HG02588 (cell line): ENCODE results near the gene SCNN1G.

Experiments
- ATAC-seq: cut with Tn5 transposase; IDR thresholded peaks from one replicate; pipeline ENCODE4 v1.9.1; 2021; ENCODE audit warnings: mild to moderate bottlenecking, moderate library complexity; ENCODE audit not compliant: unreplicated experiment

Gene SCNN1G

DNA sequence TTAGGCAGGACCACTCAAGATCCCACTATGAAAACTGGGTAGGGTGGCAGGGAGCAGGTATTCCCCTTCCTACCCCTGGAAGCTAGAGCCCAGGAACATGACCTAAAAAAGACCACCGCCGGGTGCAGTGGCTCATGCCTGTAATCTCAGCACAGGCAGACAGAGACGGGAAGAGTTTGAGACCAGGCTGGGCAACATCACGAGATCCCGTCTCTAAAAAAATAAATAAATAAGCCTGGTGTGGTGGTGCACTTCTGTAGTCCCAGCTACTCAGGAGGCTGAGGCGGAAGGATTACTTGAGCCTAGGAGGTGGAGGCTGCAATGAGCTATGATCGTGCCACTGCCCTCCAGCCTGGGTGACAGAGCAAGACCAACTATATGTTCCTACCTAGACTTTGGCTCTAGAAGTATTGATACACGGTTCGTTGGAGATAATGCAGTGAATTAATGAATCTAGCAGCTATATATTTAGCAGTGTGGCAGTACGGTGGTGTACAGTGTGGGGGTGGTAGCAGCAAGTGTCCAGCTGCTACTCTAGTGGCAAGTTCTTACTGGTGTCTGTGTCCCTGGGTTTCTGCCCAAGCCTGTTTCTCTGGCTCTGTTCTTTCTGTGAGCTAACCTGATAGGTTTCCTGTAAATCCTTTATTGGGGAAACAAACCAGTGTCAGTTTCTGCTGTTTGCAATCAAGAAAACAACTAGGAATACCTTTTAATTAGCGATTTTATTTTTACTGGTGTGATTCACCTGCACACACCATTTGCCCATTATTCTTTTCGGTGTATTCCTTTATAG, 30.0 kb upstream of the SCNN1G start:
- no peak for ATAC-seq

DNA sequence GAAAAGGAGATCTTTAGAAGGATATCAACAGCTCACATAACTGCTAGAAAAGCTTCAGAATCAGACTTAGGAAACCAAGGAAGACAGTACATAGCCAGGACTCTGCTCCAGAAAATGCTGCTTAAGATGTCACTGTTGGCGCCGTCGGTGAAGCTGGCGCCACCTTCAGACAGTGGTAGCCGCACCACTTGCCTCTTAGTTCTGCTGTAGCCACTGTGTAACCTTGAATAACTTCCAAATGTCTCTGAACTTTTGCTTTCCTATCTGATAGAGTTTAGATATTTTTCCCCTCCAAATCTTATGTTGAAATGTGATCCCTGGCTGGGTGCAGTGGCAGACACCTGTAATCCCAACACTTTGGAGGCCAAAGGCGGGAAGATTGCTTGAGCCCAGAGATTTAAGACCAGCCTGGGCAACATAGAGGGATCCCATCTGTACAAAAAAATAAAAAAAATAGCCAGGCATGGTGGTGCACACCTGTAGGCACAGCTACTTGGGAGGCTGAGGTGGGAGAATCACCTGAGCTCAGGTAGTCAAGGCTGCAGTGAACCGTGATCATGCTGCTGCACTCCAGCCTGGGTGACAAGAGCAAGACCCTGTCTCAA, 27.0 kb upstream of the SCNN1G start:
- no peak for ATAC-seq

DNA sequence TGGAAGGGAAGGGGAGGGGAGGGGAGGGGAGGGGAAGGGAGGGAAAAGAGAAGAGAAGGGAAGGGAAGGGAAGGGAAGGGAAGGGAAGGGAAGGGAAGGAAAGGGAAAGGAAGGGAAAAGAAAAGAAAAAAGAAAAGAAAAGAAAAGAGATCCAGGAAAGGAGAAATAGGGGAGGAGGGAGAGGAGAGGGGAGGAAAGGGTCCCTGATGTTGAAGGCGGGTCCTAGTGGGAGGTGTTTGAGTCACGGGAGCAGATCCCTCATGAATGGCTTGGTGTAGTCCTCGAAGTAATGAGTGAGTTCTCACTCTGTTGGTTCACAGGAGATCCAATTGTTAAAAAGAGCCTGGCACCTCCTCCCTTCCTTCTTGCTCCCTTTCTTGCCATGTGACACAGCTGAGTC, 26.4 kb upstream of the SCNN1G start:
- no peak for ATAC-seq

DNA sequence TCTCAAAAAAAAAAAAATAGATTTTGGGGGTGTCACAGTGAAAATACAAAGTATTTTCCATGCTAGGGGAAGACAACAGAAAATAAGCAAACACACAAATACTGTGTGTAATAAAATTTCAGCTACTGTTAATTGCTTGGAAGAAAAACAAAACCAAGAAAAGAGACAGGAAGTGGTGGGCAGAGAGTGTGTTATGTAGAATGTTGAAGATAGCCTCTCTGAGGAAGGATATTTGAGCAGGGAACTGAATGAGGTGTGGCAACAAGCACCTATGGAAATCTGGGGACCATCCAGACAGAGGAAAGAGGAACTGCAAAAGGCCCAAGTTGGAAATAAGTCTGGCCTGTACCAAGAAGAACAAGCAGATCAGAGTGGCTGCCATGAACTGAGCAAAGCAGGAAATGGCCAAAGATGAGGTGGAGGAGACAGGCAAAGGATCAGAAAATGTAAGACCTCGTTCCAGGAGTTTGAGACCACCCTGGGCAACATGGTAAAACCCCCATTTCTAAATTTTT, 25.5 kb upstream of the SCNN1G start:
- no peak for ATAC-seq

DNA sequence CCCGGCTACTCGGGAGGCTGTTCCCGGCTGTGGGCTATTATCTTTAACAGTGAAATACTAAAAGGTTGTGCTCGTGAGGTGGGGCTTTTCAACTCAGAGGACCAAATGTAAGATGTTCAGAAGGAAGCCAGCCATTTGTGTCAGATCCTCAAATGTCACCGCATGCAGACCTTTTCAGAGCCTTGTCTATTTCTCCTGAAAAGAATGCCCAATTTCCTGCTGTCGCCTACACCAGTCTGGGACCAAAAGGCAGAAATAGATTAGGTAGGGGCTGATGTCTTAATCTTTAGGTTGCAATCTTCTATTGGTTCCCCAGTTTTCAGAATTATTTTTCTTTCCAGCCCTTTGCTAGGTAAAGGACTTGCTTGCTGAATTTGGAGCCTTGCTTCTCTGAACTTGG, 24.4 kb upstream of the SCNN1G start:
- ATAC-seq, result no peak

DNA sequence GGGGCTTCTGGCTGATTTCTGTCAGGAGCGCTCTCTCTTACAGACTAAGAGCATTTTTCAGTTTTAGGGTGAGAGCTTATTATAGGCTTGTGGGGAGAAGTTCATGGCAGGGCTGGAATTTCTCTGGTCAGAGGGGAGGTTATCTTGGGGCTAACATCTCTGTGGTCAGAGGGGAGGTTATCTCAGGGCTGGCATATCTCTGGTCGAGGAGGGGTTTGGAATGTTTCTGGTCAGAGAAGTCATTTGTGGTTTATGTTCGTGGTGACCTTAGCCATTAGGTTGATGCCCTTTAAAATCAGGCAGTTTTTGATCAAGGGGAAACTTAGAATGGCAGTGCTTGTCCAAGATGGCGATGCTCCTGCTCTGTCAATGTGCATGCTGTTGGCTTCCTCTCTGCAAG, 22.5 kb upstream of the SCNN1G start:
- ATAC-seq, result no peak

DNA sequence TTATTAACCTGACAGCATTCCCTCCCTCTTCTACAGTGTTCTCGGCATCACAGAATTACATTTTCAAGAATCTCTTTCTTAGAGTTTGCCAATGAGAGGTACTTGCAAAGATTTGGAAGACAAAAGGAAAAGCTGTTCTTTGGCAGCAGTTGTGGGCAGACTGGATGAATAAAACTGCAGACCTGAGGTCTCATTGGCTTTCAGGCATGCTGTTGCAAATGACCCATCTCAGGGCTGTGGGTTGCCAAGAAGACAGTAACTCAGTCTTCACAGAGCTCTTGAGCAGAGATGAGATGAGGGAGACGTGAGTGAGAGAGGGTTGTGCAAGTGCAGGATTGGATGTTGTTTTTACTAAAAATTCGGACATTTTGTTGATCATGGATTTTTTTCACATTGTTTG, 22.0 kb upstream of the SCNN1G start:
- no peak for ATAC-seq

DNA sequence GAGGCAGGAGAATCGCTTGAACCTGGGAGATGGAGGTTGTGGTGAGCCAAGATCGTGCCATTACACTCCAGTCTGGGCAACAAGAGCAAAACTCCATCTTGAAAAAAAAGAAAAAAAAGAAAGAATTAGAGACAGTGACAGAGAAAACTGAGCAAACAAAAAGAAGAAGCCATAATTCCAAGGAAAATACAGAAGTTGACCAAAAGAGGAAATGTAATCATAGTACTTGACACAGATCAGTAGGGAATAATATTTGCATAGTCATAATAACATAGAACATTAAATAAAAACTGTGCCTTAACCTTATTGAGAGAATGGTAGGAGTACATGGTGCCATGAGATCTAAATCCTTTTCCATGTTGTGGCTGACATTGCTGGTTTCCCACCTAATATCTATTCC, 18.6 kb upstream of the SCNN1G start:
- no peak for ATAC-seq

DNA sequence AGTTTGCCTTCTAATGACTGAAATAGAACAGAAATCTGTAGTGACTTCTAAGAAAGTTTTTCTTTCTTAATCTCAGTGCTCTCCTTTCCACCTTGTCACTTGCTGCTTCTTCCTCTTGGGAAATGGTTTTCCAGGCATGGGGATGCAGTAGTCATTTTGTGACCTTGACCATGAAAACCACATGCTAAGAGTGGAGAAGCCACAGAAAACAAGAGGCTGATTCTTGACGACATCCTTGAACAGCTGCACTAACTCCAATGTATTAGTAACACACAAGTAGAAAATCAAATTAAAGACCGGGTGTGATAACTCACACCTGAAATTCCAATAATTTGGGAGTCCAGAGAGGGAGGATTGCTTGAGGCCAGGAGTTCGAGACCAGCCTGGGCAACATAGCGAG, 17.8 kb upstream of the SCNN1G start:
- no peak for ATAC-seq

DNA sequence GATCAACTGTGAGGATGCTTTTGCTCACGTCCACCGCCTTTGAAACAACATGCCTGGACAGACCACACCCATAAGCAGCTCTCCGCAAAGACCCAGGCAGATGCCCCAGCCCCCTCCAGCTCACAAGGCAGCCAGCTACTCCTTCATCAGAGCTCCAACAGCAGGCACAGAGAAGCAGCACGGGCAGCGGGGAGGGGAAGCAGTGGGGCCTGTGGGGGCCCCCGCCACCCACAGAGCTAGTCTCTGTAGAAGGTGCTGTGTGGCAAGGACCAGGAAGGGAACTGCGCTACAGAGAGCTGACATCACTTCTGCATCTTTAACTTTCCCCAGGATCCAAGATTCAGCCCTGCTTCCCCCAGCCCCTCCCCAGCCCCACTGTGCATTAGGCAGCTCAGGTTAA, 10.0 kb upstream of the SCNN1G start:
- no peak for ATAC-seq

DNA sequence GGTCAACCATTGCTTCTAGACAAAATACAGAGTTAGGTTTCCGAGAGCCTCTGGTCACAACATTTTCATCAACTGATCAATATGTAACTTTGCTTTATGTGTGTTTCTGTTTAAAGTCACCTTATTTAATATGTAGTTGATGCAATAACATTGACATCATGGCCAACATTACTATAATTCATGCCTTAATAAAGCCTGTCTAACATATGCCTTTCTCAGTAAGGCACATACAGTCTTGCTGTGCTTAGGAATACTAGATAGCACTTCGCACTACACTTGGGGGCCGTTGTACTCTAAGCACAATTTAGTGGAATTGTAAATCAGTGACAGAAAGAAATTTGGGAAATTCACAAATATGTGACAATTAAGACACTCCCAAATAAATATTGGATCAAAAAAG, 9.6 kb upstream of the SCNN1G start:
- ATAC-seq, result no peak

DNA sequence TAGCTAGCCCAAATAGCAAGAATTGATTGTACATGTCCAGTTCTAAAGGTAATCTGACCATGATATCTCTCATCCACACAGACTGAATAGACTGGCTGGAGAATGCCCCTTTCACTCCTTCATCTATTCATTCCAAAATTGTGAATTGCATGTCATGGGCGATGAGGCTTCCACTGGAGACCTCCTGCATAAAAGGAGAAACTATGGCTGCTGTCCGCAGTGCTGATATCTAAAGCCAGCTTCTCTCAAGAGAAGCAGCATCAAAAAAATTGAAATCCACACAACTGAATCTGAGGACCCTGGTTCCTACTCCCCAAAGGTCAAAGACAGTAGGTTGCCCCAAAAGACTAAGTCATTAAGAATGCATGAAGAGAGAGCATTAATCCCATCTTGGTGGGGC, 7.9 kb upstream of the SCNN1G start:
- ATAC-seq, result no peak

DNA sequence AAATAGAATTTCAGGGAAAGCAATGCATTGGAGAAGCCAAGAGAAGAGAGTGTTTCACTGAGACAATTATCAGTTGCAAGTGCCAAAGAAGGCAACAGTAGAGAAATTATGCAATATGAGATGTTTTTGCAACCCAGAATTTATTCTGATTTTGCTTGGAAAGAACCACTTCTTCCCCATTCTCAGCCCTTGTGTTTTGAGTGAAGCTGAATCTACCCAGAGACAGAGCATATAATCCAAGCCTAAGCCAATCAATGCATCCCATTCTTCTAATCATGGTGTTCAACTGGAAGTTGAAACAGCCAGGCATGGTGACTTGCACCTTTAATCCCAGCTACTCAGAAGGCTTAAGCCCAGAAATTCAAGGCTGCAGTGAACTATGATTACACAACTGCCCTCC, 6.9 kb upstream of the SCNN1G start:
- no peak for ATAC-seq

DNA sequence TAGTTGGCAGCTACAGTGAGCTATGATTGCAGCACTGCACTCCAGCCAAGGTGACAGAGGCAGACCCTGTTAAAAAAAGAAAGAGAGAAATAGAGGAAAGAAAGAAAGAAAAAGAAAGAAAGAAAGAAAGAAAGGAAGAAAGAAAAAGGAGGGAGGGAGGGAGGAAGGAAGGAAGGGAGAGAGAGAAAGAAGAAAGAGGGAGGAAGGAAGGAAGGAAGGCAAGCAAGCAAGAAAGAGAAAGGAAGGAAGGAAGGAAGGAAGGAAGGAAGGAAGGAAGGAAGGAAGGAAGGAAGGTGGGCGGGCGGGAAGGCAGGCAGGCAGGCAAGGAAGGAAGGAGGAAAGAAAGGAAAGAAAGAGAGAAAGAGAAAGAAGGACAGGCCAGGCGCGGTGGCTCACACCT, 1.0 kb upstream of the SCNN1G start:
- no peak for ATAC-seq

DNA sequence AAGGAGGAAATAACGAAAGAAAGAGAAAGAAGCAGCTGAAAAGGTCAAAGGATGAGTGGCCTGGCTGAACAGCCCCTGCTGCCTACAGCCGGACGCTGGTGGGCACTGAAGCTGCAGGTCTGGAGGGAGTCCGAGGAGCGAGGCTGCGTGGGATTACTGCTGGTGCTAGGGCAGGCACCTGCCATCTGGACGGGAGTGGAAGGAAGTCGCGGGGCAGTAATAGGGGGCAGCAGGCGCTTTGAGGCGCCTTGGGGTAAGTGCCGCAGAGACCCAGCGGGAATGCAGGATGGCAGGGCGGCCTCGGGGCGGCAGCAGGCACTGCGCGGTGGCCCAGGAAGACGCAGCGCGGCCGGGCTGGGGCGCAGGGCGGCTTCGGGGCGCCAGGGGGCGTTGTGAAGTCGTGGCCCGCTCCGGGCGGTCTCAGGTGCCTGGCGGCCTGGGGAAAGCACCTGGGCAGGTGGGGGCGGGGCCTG, 303 bp upstream of the SCNN1G start:
- peak; percentile 78 for ATAC-seq

DNA sequence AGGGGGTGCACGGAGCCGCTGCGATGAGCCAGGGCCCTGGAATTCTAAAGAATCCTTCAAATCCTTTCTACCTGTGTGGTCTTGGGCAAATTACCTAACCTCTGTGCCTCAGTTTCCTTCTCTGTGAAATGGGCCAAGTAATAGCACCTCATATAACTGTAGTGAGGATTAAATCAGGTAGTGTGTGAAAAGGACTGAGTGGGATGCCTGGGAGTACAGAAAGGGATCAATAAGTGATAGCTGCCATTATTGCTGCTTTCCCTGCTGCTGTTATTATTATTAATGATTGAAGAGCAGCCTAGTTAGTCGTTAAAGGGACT, 958 bp downstream of the SCNN1G start:
- no peak for ATAC-seq

DNA sequence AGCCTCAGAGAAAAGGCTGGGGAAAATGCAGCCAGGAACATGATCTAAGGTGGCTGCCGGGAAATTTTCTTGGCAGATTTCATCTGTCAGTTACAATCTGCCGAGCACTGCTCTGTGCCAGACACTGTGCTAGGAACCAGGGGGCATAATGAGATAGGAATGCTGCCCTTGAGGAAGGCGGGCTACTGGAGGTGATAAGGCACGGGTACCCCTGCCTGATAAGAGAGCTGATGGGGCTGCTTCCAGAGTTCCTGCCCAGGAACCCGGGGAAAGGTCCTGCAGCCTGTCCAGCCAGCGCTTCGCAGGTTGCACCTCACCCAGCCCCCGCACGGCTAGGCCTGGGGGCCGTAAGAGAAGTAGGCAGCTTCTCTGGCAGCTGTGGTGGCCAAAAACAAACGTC, 3.1 kb downstream of the SCNN1G start:
- ATAC-seq, result no peak

DNA sequence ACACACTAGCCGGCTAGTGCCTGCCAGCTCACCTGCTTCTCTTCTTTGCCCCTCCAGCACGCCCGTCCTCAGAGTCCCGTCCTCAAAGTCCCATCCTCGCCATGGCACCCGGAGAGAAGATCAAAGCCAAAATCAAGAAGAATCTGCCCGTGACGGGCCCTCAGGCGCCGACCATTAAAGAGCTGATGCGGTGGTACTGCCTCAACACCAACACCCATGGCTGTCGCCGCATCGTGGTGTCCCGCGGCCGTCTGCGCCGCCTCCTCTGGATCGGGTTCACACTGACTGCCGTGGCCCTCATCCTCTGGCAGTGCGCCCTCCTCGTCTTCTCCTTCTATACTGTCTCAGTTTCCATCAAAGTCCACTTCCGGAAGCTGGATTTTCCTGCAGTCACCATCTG, 3.6 kb downstream of the SCNN1G start:
- ATAC-seq, result no peak

DNA sequence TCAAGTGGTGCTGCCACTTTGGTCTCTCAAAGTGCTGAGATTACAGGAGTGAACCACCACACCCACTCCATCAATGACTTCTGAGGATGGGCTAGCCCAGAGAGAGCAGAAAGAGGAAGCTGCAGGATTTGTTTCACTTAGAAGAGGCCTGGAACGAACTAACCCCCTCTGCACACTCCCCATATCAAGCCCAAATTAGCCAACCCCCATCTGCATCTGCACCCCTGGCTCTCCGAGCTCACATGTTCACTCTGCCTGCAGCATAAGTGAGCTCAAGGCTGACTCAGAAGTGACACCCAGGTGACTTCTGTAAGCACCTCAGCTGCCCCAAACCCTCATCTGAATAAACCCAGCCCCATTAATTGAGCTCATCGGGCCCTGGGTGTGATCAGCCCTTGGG, 4.8 kb downstream of the SCNN1G start:
- no peak for ATAC-seq

DNA sequence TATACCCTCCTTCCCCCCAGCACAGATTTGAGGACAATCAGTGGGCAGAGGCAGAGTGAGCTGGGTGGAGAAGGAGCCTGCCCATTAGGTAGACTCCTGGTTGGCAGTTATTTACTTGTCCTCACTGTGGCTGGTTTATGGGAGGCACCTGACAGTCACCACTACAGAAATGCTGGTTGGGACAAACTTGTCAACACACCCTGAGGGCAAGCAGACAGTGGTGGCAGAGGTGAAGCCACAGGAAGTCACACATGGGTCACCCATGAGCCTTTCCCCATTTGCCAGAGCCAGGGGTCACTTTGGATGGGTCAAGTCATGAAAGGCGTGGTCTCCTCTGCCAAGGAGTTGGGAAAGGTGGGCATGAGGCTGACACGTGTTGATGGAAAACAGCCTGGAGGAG, 6.4 kb downstream of the SCNN1G start:
- no peak for ATAC-seq

DNA sequence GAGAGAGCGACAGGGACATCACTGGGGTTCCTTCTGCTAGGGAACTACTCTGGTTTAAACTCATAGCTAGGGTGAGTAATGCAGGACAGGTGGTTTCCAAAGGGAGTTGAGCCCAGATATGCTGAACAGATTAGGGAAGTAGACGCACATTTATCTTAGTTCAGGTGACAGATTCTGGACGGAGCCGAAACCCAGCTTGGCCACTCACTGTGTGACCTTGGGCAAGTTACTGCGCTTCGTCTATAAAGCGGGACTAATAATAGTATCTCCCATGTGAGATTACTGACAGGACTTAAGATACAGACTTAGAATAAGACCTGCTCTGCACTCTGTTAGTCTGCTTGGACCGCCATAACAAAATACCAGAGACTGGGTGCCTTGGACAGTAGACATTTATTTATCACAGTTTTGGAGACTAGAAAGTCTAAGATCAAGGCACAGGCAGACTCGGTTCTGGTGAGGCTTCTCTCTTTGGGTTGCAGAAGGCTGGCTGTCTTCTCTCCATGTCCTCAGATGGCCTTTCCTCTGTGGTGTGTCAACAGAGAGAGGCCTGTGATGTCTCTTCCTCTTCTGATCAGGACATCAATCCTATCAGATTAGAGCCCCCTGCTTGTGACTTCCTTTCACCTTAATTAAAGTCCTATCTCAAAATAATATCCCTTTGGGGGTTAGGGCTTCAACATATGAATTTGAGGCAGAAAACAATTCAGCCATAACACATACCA, 12.1 kb downstream of the SCNN1G start:
- no peak for ATAC-seq

DNA sequence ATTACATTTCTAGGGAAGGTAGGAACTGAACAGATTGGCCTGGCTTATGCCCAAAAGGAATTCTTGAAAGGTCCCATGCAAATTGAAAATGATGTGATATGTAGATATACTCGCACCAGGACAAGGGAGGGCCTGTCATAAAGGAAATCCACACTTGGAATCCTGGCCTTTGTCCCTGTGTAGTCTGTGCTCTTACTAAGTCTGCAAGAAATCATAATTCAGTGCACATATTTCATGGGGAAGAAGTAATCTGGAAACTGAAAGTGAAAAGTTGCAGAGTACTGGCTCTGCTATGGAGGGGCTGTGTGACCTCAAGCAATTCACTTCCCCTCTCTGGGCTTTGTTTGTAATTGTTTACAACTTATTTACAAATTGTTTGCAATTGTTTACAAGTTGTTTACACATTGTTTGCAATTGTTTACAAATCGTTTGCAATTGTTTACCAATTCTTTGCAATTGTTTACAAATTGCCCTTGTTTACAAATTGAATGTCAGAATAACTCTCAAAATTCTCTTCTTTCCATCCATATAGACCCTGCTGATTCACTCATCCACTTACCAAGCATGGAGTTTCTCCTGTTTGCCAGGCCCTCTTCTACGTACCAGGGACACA, 12.9 kb downstream of the SCNN1G start:
- ATAC-seq, result no peak
